SK-N-SH treated with all-trans-retinoic acid at 6 μM for 48 hours (cell line): ENCODE measurements around the gene COL1A2.
A peak's percentile ranks its signal among the peaks of the same experiment; 100 is the strongest.

Source experiments
- ATAC-seq: fragments of 200-7000 bp; cut with Tn5 transposase; 3 replicates; pipeline ENCODE4 v1.9.1; 2020; ENCODE audit warnings: mild to moderate bottlenecking, moderate library complexity
- ARNTL ChIP-seq: fragments of 450-650 bp; formaldehyde crosslinking; IDR thresholded peaks from 2 replicates; pipeline ENCODE4 v1.5.0; 2020; ENCODE audit warnings: low read depth, mild to moderate bottlenecking, moderate library complexity, borderline replicate concordance
- BACH2 ChIP-seq: fragments of 250-450 bp; sonication (Bioruptor Pico); IDR thresholded peaks from 2 replicates; pipeline ENCODE4 v1.9.0; 2021; ENCODE audit warnings: mild to moderate bottlenecking, borderline replicate concordance
- CSDC2 ChIP-seq: fragments of 250-450 bp; sonication (Bioruptor Pico); IDR thresholded peaks from 2 replicates; pipeline ENCODE4 v1.5.0; 2020; ENCODE audit warnings: mild to moderate bottlenecking, moderate library complexity
- ESRRG ChIP-seq: fragments of 250-450 bp; sonication (Bioruptor Pico); IDR thresholded peaks from 2 replicates; pipeline ENCODE4 v1.6.1; 2021; ENCODE audit warnings: mild to moderate bottlenecking
- GLIS3 ChIP-seq: fragments of 250-450 bp; sonication (Bioruptor Pico); IDR thresholded peaks from 2 replicates; pipeline ENCODE4 v1.5.0; 2020; ENCODE audit warnings: mild to moderate bottlenecking, moderate library complexity
- ISL1 ChIP-seq: fragments of 250-450 bp; sonication (Bioruptor Pico); IDR thresholded peaks from 2 replicates; pipeline ENCODE4 v2.1.2; 2022; ENCODE audit warnings: mild to moderate bottlenecking, moderate library complexity
- PPARA ChIP-seq: fragments of 250-450 bp; sonication (Bioruptor Pico); IDR thresholded peaks from 2 replicates; pipeline ENCODE4 v1.5.0; 2020; ENCODE audit warnings: mild to moderate bottlenecking, borderline replicate concordance
- RARB ChIP-seq: fragments of 250-450 bp; sonication (Bioruptor Pico); IDR thresholded peaks from 2 replicates; pipeline ENCODE4 v1.8.0; 2021; ENCODE audit warnings: mild to moderate bottlenecking, moderate library complexity
- SNAI2 ChIP-seq: fragments of 250-450 bp; sonication (Bioruptor Pico); IDR thresholded peaks from 2 replicates; pipeline ENCODE4 v1.5.0; 2020; ENCODE audit warnings: mild to moderate bottlenecking, moderate library complexity
- TCF4 ChIP-seq: fragments of 250-450 bp; sonication (Bioruptor Pico); IDR thresholded peaks from 2 replicates; pipeline ENCODE4 v1.8.0; 2021; ENCODE audit warnings: mild to moderate bottlenecking, moderate library complexity, borderline replicate concordance
- ZC3H10 ChIP-seq: fragments of 250-450 bp; sonication (Bioruptor Pico); IDR thresholded peaks from 2 replicates; pipeline ENCODE4 v1.5.1; 2021; ENCODE audit warnings: mild to moderate bottlenecking, moderate library complexity
- ZFP30 ChIP-seq: fragments of 450-650 bp; formaldehyde crosslinking; IDR thresholded peaks from 2 replicates; pipeline ENCODE4 v1.5.0; 2022; ENCODE audit warnings: mild to moderate bottlenecking, moderate library complexity
- ZNF565 ChIP-seq: fragments of 450-650 bp; formaldehyde crosslinking; conservative IDR thresholded peaks from 2 replicates; pipeline ENCODE4 v1.5.0; 2020; ENCODE audit warnings: low read depth, mild to moderate bottlenecking, moderate library complexity
- ZNF70 ChIP-seq: fragments of 450-650 bp; formaldehyde crosslinking; IDR thresholded peaks from 2 replicates; pipeline ENCODE4 v1.5.0; 2020; ENCODE audit warnings: mild to moderate bottlenecking, moderate library complexity
- ZNF8 ChIP-seq: fragments of 450-650 bp; formaldehyde crosslinking; IDR thresholded peaks from 2 replicates; pipeline ENCODE4 v1.5.0; 2020; ENCODE audit warnings: mild to moderate bottlenecking, moderate library complexity
- TF ChIP-seq, protein P1 (sequence below): fragments of 250-450 bp; sonication (Bioruptor Pico); IDR thresholded peaks from 2 replicates; pipeline ENCODE4 v1.8.0; 2020; ENCODE audit warnings: mild to moderate bottlenecking, moderate library complexity, borderline replicate concordance
- TF ChIP-seq, protein P2 (sequence below): fragments of 250-450 bp; sonication (Bioruptor Pico); IDR thresholded peaks from 2 replicates; pipeline ENCODE4 v1.5.0; 2020; ENCODE audit warnings: mild to moderate bottlenecking, moderate library complexity
- TF ChIP-seq, protein P3 (sequence below): fragments of 250-450 bp; sonication (Bioruptor Pico); IDR thresholded peaks from 2 replicates; pipeline ENCODE4 v1.8.0; 2021; ENCODE audit warnings: low read depth, mild to moderate bottlenecking, moderate library complexity, borderline replicate concordance
- TF ChIP-seq, protein P4 (sequence below): fragments of 250-450 bp; sonication (Bioruptor Pico); IDR thresholded peaks from 2 replicates; pipeline ENCODE4 v1.5.1; 2020; ENCODE audit warnings: low read depth, mild to moderate bottlenecking, moderate library complexity
- TF ChIP-seq, protein P5 (sequence below): fragments of 250-450 bp; sonication (Bioruptor Pico); IDR thresholded peaks from 2 replicates; pipeline ENCODE4 v1.5.1; 2021; ENCODE audit warnings: mild to moderate bottlenecking, moderate library complexity

COL1A2 gene

DNA sequence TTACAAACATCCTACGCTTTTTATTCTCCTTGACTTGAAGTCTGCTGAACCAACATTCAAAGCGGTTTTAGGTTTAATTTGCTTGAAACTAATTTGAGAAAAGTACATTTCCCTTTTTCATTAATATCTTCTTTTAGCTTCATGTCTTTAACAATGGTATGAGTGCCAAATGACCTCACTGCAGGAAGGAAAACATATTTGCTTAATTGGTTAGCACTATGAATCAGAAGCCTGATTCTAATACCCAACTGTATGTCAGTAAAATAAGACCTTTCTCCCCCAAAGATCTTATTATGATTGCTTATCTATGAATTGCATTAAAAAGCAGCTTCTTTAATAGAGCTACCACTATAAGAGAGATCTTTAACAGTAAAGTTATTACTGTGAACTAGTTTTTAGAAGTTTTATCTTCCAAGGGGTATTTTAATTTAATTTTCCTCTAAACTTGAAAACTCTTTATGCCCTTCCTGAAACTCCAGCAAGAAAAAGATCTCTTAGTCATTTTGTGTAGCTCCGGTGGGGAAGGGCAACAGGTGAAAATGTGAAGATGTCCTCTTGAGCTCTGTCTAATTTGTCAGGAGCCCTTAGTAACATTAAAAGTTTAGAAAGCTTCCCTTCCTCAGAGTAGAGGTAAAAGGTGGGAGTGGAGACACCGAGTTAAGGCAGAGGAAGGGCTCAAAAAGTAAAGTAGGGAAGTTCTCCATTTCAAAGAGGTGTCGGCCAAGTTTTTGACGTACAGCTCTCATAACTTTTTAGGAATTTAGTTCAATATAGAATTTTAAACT, 6.1 kb downstream of the COL1A2 start:
- TF ChIP-seq, protein P1, sequence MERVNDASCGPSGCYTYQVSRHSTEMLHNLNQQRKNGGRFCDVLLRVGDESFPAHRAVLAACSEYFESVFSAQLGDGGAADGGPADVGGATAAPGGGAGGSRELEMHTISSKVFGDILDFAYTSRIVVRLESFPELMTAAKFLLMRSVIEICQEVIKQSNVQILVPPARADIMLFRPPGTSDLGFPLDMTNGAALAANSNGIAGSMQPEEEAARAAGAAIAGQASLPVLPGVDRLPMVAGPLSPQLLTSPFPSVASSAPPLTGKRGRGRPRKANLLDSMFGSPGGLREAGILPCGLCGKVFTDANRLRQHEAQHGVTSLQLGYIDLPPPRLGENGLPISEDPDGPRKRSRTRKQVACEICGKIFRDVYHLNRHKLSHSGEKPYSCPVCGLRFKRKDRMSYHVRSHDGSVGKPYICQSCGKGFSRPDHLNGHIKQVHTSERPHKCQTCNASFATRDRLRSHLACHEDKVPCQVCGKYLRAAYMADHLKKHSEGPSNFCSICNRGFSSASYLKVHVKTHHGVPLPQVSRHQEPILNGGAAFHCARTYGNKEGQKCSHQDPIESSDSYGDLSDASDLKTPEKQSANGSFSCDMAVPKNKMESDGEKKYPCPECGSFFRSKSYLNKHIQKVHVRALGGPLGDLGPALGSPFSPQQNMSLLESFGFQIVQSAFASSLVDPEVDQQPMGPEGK (CRISPR knock-in tag): no peak
- TF ChIP-seq ISL1 (CRISPR knock-in tag): peak; percentile 78
- TF ChIP-seq, all 23 proteins: peak for 1
- peak; percentile 38; the same call in 2 of the 3 replicates for ATAC-seq

DNA sequence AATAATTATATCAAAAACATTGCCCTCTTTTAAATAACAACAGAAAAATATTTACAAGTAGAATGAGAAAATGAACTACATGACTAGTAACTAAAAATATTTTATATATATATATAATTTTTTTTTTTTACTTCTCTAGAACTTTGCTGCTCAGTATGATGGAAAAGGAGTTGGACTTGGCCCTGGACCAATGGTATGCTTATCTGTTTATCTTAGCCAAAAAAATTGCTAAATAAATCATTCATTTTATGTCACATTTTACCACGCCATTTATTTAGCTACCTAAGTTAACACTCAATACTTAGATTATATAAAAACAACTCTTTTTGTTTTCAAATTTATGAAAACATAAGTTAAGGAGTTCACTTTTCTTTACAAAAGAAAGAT, 6.7 kb downstream of the COL1A2 start:
- TF ChIP-seq ZNF565 (no peak), ZC3H10 (CRISPR knock-in tag) (no peak), PPARA (no peak), TCF4 (CRISPR knock-in tag) (no peak), ISL1 (CRISPR knock-in tag) (no peak), ESRRG (CRISPR knock-in tag) (no peak), GLIS3 (CRISPR knock-in tag) (no peak), RARB (no peak), ZFP30 (CRISPR knock-in tag) (no peak), CSDC2 (CRISPR knock-in tag) (no peak), SNAI2 (CRISPR knock-in tag) (no peak), ZNF70 (no peak), ARNTL (no peak)
- TF ChIP-seq, protein P1 (CRISPR knock-in tag): no peak
- TF ChIP-seq, protein P2, sequence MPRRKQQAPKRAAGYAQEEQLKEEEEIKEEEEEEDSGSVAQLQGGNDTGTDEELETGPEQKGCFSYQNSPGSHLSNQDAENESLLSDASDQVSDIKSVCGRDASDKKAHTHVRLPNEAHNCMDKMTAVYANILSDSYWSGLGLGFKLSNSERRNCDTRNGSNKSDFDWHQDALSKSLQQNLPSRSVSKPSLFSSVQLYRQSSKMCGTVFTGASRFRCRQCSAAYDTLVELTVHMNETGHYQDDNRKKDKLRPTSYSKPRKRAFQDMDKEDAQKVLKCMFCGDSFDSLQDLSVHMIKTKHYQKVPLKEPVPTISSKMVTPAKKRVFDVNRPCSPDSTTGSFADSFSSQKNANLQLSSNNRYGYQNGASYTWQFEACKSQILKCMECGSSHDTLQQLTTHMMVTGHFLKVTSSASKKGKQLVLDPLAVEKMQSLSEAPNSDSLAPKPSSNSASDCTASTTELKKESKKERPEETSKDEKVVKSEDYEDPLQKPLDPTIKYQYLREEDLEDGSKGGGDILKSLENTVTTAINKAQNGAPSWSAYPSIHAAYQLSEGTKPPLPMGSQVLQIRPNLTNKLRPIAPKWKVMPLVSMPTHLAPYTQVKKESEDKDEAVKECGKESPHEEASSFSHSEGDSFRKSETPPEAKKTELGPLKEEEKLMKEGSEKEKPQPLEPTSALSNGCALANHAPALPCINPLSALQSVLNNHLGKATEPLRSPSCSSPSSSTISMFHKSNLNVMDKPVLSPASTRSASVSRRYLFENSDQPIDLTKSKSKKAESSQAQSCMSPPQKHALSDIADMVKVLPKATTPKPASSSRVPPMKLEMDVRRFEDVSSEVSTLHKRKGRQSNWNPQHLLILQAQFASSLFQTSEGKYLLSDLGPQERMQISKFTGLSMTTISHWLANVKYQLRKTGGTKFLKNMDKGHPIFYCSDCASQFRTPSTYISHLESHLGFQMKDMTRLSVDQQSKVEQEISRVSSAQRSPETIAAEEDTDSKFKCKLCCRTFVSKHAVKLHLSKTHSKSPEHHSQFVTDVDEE (CRISPR knock-in tag): no peak
- TF ChIP-seq, protein P3, sequence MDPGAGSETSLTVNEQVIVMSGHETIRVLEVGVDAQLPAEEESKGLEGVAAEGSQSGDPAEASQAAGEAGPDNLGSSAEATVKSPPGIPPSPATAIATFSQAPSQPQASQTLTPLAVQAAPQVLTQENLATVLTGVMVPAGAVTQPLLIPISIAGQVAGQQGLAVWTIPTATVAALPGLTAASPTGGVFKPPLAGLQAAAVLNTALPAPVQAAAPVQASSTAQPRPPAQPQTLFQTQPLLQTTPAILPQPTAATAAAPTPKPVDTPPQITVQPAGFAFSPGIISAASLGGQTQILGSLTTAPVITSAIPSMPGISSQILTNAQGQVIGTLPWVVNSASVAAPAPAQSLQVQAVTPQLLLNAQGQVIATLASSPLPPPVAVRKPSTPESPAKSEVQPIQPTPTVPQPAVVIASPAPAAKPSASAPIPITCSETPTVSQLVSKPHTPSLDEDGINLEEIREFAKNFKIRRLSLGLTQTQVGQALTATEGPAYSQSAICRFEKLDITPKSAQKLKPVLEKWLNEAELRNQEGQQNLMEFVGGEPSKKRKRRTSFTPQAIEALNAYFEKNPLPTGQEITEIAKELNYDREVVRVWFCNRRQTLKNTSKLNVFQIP (CRISPR knock-in tag): no peak
- TF ChIP-seq, protein P4, sequence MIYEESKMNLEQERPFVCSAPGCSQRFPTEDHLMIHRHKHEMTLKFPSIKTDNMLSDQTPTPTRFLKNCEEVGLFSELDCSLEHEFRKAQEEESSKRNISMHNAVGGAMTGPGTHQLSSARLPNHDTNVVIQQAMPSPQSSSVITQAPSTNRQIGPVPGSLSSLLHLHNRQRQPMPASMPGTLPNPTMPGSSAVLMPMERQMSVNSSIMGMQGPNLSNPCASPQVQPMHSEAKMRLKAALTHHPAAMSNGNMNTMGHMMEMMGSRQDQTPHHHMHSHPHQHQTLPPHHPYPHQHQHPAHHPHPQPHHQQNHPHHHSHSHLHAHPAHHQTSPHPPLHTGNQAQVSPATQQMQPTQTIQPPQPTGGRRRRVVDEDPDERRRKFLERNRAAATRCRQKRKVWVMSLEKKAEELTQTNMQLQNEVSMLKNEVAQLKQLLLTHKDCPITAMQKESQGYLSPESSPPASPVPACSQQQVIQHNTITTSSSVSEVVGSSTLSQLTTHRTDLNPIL (CRISPR knock-in tag): no peak
- no peak for ATAC-seq

DNA sequence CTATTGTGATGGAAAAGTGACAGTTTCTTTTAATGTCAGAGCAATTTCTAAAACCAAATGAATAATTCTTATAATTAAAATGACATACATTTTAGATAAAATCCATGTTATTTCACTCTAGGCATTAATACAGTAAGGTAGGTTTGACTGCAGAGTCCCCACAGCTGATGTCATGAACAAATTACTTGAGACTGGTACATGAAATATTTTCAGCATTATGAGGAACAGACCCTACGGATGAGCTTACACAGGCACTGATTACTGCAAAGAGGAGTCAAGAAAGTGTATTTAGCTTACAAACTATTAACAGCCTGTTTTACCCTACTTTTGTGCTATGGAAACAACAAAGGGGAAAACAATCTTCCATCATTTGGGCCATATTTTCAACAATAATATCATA, 8.9 kb downstream of the COL1A2 start:
- TF ChIP-seq, protein P5, sequence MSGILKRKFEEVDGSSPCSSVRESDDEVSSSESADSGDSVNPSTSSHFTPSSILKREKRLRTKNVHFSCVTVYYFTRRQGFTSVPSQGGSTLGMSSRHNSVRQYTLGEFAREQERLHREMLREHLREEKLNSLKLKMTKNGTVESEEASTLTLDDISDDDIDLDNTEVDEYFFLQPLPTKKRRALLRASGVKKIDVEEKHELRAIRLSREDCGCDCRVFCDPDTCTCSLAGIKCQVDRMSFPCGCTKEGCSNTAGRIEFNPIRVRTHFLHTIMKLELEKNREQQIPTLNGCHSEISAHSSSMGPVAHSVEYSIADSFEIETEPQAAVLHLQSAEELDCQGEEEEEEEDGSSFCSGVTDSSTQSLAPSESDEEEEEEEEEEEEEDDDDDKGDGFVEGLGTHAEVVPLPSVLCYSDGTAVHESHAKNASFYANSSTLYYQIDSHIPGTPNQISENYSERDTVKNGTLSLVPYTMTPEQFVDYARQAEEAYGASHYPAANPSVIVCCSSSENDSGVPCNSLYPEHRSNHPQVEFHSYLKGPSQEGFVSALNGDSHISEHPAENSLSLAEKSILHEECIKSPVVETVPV: no peak
- no peak for TF ChIP-seq ZNF70
- TF ChIP-seq RARB: no peak
- TF ChIP-seq TCF4 (CRISPR knock-in tag): no peak
- TF ChIP-seq BACH2 (CRISPR knock-in tag): no peak
- TF ChIP-seq ZNF8 (CRISPR knock-in tag): no peak
- ATAC-seq: no peak
